Activated T-helper 2 cell treated with anti-CD3 and anti-CD28 coated beads, Interferon-gamma antibody, Interleukin-2, Interleukin-4, amounts not matched to agents 10 μg/mL and 5 μg/mL and 100 μg/mL, durations not matched to agents 14 hours and 24 hours and 36 hours (primary cell): ENCODE measurements around the gene CFAP46. TPM values are rescaled to one million over a fixed set of nuclear protein-coding genes. Genes with fewer than 3 reads are reported as not detected.

ENCODE experiments used
- DNase-seq: peaks from one replicate; pipeline ENCODE4 v3.0.0; 2021; ENCODE audit warnings: low spot score
- H3K27ac Mint-ChIP-seq: one replicate; pipeline ENCODE4 v1.8.0; 2021; ENCODE audit warnings: mixed read lengths
- H3K27me3 Mint-ChIP-seq: one replicate; pipeline ENCODE4 v1.8.0; 2021; ENCODE audit warnings: low read depth, mixed read lengths
- H3K36me3 Mint-ChIP-seq: one replicate; pipeline ENCODE4 v1.8.0; 2021; ENCODE audit warnings: low read depth, mixed read lengths
- H3K4me1 Mint-ChIP-seq: one replicate; pipeline ENCODE4 v1.8.0; 2021; ENCODE audit warnings: low read depth, mixed read lengths
- H3K4me3 Mint-ChIP-seq: one replicate; pipeline ENCODE4 v1.8.0; 2021; ENCODE audit warnings: low read depth, mild to moderate bottlenecking, moderate library complexity, mixed read lengths
- H3K9me3 Mint-ChIP-seq: one replicate; pipeline ENCODE4 v1.8.0; 2021; ENCODE audit warnings: mixed read lengths
- intact Hi-C: fragments of 100-400 bp; cut with micrococcal nuclease; formaldehyde crosslinking; loops from one replicate; pipeline ENCODE4 v1.15.1; 2023
- total RNA-seq: library from RNA; stranded (reverse); gene quantifications from 2 replicates; pipeline ENCODE4 v1.2.3, GENCODE V29; 2022

CFAP46 gene
- total RNA-seq, 1 donor from 2014 or later: not detected

- no peak for DNase-seq
- Mint-ChIP-seq H3K4me1 (no peaks in the 10 kb centered on the region), H3K27ac (no peak overlapping the region), H3K4me3 (no peak overlapping the region), H3K27me3 (no peaks in the 10 kb centered on the region), H3K36me3 (no peaks in the 10 kb centered on the region), H3K9me3 (no peaks in the 10 kb centered on the region)
- intact Hi-C loops: no loop called here
These were observed 28.7 kb downstream of the CFAP46 start for GRCh38 chr10:132913559-132914115.

- H3K36me3 Mint-ChIP-seq: no peaks in the 10 kb centered on the region
- no peak overlapping the region for H3K4me3 Mint-ChIP-seq
- intact Hi-C loops: no loop called here
- H3K27me3 Mint-ChIP-seq: no peaks in the 10 kb centered on the region
- H3K27ac Mint-ChIP-seq: no peak overlapping the region
- DNase-seq: no peak
- no peaks in the 10 kb centered on the region for H3K4me1 Mint-ChIP-seq
- no peaks in the 10 kb centered on the region for H3K9me3 Mint-ChIP-seq
These were observed 29.4 kb downstream of the CFAP46 start for GRCh38 chr10:132912713-132913558.

GRCh38 chr10:132912225-132912712 lies 30.1 kb downstream of the CFAP46 start:
- Mint-ChIP-seq H3K27me3 (no peaks in the 10 kb centered on the region), H3K27ac (no peak overlapping the region), H3K4me1 (no peaks in the 10 kb centered on the region), H3K9me3 (no peaks in the 10 kb centered on the region), H3K36me3 (no peaks in the 10 kb centered on the region), H3K4me3 (no peak overlapping the region)
- DNase-seq: no peak
- intact Hi-C loops: no loop called here

GRCh38 chr10:132911786-132912097 lies 30.6 kb downstream of the CFAP46 start:
- intact Hi-C loops: no loop called here
- no peaks in the 10 kb centered on the region for H3K36me3 Mint-ChIP-seq
- H3K4me1 Mint-ChIP-seq: no peaks in the 10 kb centered on the region

GRCh38 chr10:132910901-132911785 lies 31.2 kb downstream of the CFAP46 start:
- H3K36me3 Mint-ChIP-seq: no peaks in the 10 kb centered on the region
- H3K27me3 Mint-ChIP-seq: no peaks in the 10 kb centered on the region
- no peak overlapping the region for H3K4me3 Mint-ChIP-seq
- intact Hi-C loops: no loop called here
- no peaks in the 10 kb centered on the region for H3K9me3 Mint-ChIP-seq
- H3K27ac Mint-ChIP-seq: no peak overlapping the region
- no peak for DNase-seq
- no peaks in the 10 kb centered on the region for H3K4me1 Mint-ChIP-seq

More at GRCh38 chr10:132911786-132912097, 30.6 kb downstream of the CFAP46 start:
- no peak overlapping the region for H3K4me3 Mint-ChIP-seq
- H3K27ac Mint-ChIP-seq: no peak overlapping the region
- H3K9me3 Mint-ChIP-seq: no peaks in the 10 kb centered on the region
- no peaks in the 10 kb centered on the region for H3K27me3 Mint-ChIP-seq
- DNase-seq: no peak

- peaks cover under 1% of the 10 kb centered on the region for H3K4me1 Mint-ChIP-seq
- no peak overlapping the region for H3K4me3 Mint-ChIP-seq
- no peak overlapping the region for H3K27ac Mint-ChIP-seq
- no peaks in the 10 kb centered on the region for H3K27me3 Mint-ChIP-seq
- no peak for DNase-seq
- no peaks in the 10 kb centered on the region for H3K36me3 Mint-ChIP-seq
- intact Hi-C loops: no loop called here
- H3K9me3 Mint-ChIP-seq: no peaks in the 10 kb centered on the region
These were observed 32.0 kb downstream of the CFAP46 start for GRCh38 chr10:132910186-132910880.

- Mint-ChIP-seq H3K4me1 (peaks cover 8% of the 10 kb centered on the region), H3K36me3 (no peaks in the 10 kb centered on the region), H3K9me3 (no peaks in the 10 kb centered on the region), H3K4me3 (no peak overlapping the region), H3K27me3 (no peaks in the 10 kb centered on the region), H3K27ac (no peak overlapping the region)
- intact Hi-C loops: loop anchor here (10.0 kb wide), 1 partner anchor 215 kb away; no protein-coding TSS in a partner anchor
- DNase-seq: no peak
These were observed 32.8 kb downstream of the CFAP46 start for GRCh38 chr10:132909491-132910071.

GRCh38 chr10:132908621-132909295 lies 33.6 kb downstream of the CFAP46 start:
- H3K4me1 Mint-ChIP-seq: peaks cover 10% of the 10 kb centered on the region
- H3K9me3 Mint-ChIP-seq: no peaks in the 10 kb centered on the region
- no peak for DNase-seq
- no peaks in the 10 kb centered on the region for H3K36me3 Mint-ChIP-seq
- H3K27me3 Mint-ChIP-seq: no peaks in the 10 kb centered on the region
- intact Hi-C loops: loop anchor here (10.0 kb wide), 1 partner anchor 216 kb away; no protein-coding TSS in a partner anchor
- H3K27ac Mint-ChIP-seq: no peak overlapping the region
- no peak overlapping the region for H3K4me3 Mint-ChIP-seq

GRCh38 chr10:132907821-132908620 lies 34.3 kb downstream of the CFAP46 start:
- intact Hi-C loops: loop anchor here (10.0 kb wide), 1 partner anchor 217 kb away; no protein-coding TSS in a partner anchor
- Mint-ChIP-seq H3K27ac (no peak overlapping the region), H3K4me1 (peaks cover 10% of the 10 kb centered on the region), H3K9me3 (no peaks in the 10 kb centered on the region), H3K4me3 (no peak overlapping the region), H3K36me3 (no peaks in the 10 kb centered on the region), H3K27me3 (no peaks in the 10 kb centered on the region)
- no peak for DNase-seq

- Mint-ChIP-seq H3K4me3 (no peak overlapping the region), H3K27ac (no peak overlapping the region), H3K4me1 (peaks cover 10% of the 10 kb centered on the region), H3K27me3 (no peaks in the 10 kb centered on the region), H3K36me3 (no peaks in the 10 kb centered on the region), H3K9me3 (no peaks in the 10 kb centered on the region)
- intact Hi-C loops: loop anchor here (10.0 kb wide), 1 partner anchor 218 kb away; no protein-coding TSS in a partner anchor
- DNase-seq: no peak
These were observed 35.5 kb downstream of the CFAP46 start for GRCh38 chr10:132906836-132907235.

- Mint-ChIP-seq H3K9me3 (no peaks in the 10 kb centered on the region), H3K4me1 (peaks cover 10% of the 10 kb centered on the region), H3K4me3 (no peak overlapping the region), H3K27me3 (no peaks in the 10 kb centered on the region), H3K36me3 (no peaks in the 10 kb centered on the region), H3K27ac (no peak overlapping the region)
- no peak for DNase-seq
- intact Hi-C loops: loop anchor here (10.0 kb wide), 1 partner anchor 219 kb away; no protein-coding TSS in a partner anchor
These were observed 36.3 kb downstream of the CFAP46 start for GRCh38 chr10:132906106-132906505.
